Activated CD8-positive, alpha-beta memory T cell treated with anti-CD3 and anti-CD28 coated beads, Interleukin-2, amount 50 U/mL, for 1 hour (primary cell): Measurements from ENCODE around the gene MMAB.

Source experiments
- DNase-seq: peaks from one replicate; pipeline ENCODE4 v3.0.0-alpha.2; 2020; ENCODE audit errors: extremely low read depth

Gene MMAB

GRCh38 chr12:109573029-109573913 is at the start of gene MMAB, which contains the start of gene MVK:
Gene MMAB (minus strand): TSS chr12:109573504. CDS start chr12:109573480, 24 bp downstream.
Gene MVK (plus strand): TSS chr12:109573794. CDS start chr12:109574823, 1,029 bp downstream.
- peak; percentile 98 for DNase-seq

- DNase-seq: no peak
Observed at GRCh38 chr12:109621901-109622364, 48.6 kb upstream of the MMAB start.

- no peak for DNase-seq
Observed at GRCh38 chr12:109621211-109621694, 47.9 kb upstream of the MMAB start.

- no peak for DNase-seq
Observed at GRCh38 chr12:109619002-109619604, 45.8 kb upstream of the MMAB start.

GRCh38 chr12:109618082-109618481 is 44.8 kb upstream of the MMAB start:
- DNase-seq: no peak

- DNase-seq: no peak
Observed at GRCh38 chr12:109617491-109617890, 44.2 kb upstream of the MMAB start.

GRCh38 chr12:109615556-109616229 is 42.4 kb upstream of the MMAB start:
- DNase-seq: no peak

- no peak for DNase-seq
Observed at GRCh38 chr12:109613649-109614455, 40.5 kb upstream of the MMAB start.

GRCh38 chr12:109612975-109613502 is 39.7 kb upstream of the MMAB start:
- no peak for DNase-seq

- DNase-seq: no peak
Observed at GRCh38 chr12:109612003-109612402, 38.7 kb upstream of the MMAB start.

GRCh38 chr12:109611223-109611622 is 37.9 kb upstream of the MMAB start:
- no peak for DNase-seq

GRCh38 chr12:109610523-109610922 is 37.2 kb upstream of the MMAB start:
- no peak for DNase-seq

- DNase-seq: no peak
Observed at GRCh38 chr12:109609342-109609741, 36.0 kb upstream of the MMAB start.

- DNase-seq: no peak
Observed at GRCh38 chr12:109608793-109609192, 35.5 kb upstream of the MMAB start.

GRCh38 chr12:109608270-109608669 is 35.0 kb upstream of the MMAB start:
- DNase-seq: no peak

- DNase-seq: no peak
Observed at GRCh38 chr12:109607618-109608017, 34.3 kb upstream of the MMAB start.

- DNase-seq: no peak
Observed at GRCh38 chr12:109606320-109607028, 33.2 kb upstream of the MMAB start.

- no peak for DNase-seq
Observed at GRCh38 chr12:109605599-109606228, 32.4 kb upstream of the MMAB start.

GRCh38 chr12:109605016-109605415 is 31.7 kb upstream of the MMAB start:
- no peak for DNase-seq

- DNase-seq: no peak
Observed at GRCh38 chr12:109604132-109604585, 30.9 kb upstream of the MMAB start.
